Thyroid gland (tissue), 4 donors: ENCODE data around the gene DAPK3. TPM values are rescaled to one million over a fixed set of nuclear protein-coding genes. Genes with fewer than 3 reads are reported as not detected.
"Not testable (repeated sequence)": the region's sequence is repeated elsewhere in the genome, so short reads cannot be mapped to it uniquely, and the experiment has no call there.

Experiments
- DNase-seq, 2 donors: peaks; one replicate each; pipeline ENCODE4 v3.0.0-alpha.2; 2019
- H3K27ac ChIP-seq, 3 donors: fragments of 200-600 bp; sonication (generic); 1 replicate in 2 of 3; 2 replicates in 1 of 3; pipeline ENCODE4 v1.5.1; 2016 to 2019; ENCODE audit warnings: mild to moderate bottlenecking in 1 of 3, moderate library complexity in 1 of 3
- H3K27me3 ChIP-seq: fragments of 200-600 bp; sonication (generic); one replicate; pipeline ENCODE4 v1.5.1; 2019
- H3K36me3 ChIP-seq, 2 donors: fragments of 200-600 bp; sonication (generic); one replicate each; pipeline ENCODE4 v1.5.1; 2016 to 2019
- H3K4me1 ChIP-seq, 2 donors: fragments of 200-600 bp; sonication (generic); one replicate each; pipeline ENCODE4 v1.5.1; 2017 to 2019
- H3K4me3 ChIP-seq, 3 donors: fragments of 200-600 bp; sonication (generic); replicated peaks in 1 of 3; 1 replicate in 2 of 3; 2 replicates in 1 of 3; pipeline ENCODE4 v1.5.1; 2016; ENCODE audit warnings: mild to moderate bottlenecking in 1 of 3
- H3K9me3 ChIP-seq: fragments of 200-600 bp; sonication (generic); one replicate; pipeline ENCODE4 v1.5.1; 2017
- POLR2A ChIP-seq, 2 donors: fragments of 450-650 bp; IDR thresholded peaks; one replicate each; pipeline ENCODE4 v1.6.1; 2017; ENCODE audit warnings: antibody characterized with exemption in 2 of 2, mild to moderate bottlenecking in 2 of 2, moderate library complexity in 1 of 2
- WGBS, 2 donors: methylation state at CpG; one replicate each; pipeline ENCODE4 v1.1.5; 2017; 5-methylcytosine and 5-hydroxymethylcytosine counted together
- intact Hi-C: fragments of 100-400 bp; cut with DNase I; formaldehyde crosslinking; loops from one replicate; pipeline ENCODE4 v1.15.1; 2023
- total RNA-seq, 4 donors: library from RNA; depleted of rRNA; stranded (reverse); fragments of >200 nt; gene quantifications; one replicate each; pipeline ENCODE4 v1.2.3, GENCODE V29; 2016
- TF ChIP-seq, protein P1 (sequence below), 6 experiments: fragments of 200-600 bp in 3 of 6; fragments of 450-650 bp in 3 of 6; sonication (generic) in 3 of 6; IDR thresholded peaks; one replicate each; pipeline ENCODE4 v1.5.1; 2016 to 2019; ENCODE audit warnings: antibody characterized with exemption in 6 of 6, mild to moderate bottlenecking in 2 of 6, inconsistent platforms in 1 of 6, moderate library complexity in 1 of 6

The DAPK3 gene
- total RNA-seq, 4 donors from 2014 or later = 29.6 to 61.7 (median 40.3) TPM

- Histone ChIP-seq H3K4me3 (no peak overlapping the region), H3K36me3 (no peaks in the 10 kb centered on the region), H3K27ac (no peak overlapping the region), H3K4me1 (no peaks in the 10 kb centered on the region), H3K27me3 (no peaks in the 10 kb centered on the region), H3K9me3 (no peaks in the 10 kb centered on the region)
- WGBS, 2 donors = 52 to 54% methylated on average over 18 to 19 of the region's 41 CpGs
- intact Hi-C loops = no loop called here
- DNase-seq = no peak
- no peak for TF ChIP-seq POLR2A (IDR thresholded peaks at IDR 0.05)
- TF ChIP-seq, protein P1, sequence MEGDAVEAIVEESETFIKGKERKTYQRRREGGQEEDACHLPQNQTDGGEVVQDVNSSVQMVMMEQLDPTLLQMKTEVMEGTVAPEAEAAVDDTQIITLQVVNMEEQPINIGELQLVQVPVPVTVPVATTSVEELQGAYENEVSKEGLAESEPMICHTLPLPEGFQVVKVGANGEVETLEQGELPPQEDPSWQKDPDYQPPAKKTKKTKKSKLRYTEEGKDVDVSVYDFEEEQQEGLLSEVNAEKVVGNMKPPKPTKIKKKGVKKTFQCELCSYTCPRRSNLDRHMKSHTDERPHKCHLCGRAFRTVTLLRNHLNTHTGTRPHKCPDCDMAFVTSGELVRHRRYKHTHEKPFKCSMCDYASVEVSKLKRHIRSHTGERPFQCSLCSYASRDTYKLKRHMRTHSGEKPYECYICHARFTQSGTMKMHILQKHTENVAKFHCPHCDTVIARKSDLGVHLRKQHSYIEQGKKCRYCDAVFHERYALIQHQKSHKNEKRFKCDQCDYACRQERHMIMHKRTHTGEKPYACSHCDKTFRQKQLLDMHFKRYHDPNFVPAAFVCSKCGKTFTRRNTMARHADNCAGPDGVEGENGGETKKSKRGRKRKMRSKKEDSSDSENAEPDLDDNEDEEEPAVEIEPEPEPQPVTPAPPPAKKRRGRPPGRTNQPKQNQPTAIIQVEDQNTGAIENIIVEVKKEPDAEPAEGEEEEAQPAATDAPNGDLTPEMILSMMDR (IDR thresholded peaks at IDR 0.05) = no peak
Measured at GRCh38 chr19:3950871-3951861, 19.7 kb downstream of the DAPK3 start.

GRCh38 chr19:3949997-3950859 lies 20.7 kb downstream of the DAPK3 start:
- 26 to 58% methylated on average over 6 to 7 of the region's 20 CpGs for WGBS, 2 donors
- H3K27ac ChIP-seq = no peak overlapping the region
- no peak overlapping the region for H3K4me3 ChIP-seq
- DNase-seq = no peak
- H3K36me3 ChIP-seq = no peaks in the 10 kb centered on the region
- TF ChIP-seq POLR2A (IDR thresholded peaks at IDR 0.05) = no peak
- TF ChIP-seq, protein P1 (IDR thresholded peaks at IDR 0.05) = no peak
- H3K27me3 ChIP-seq = no peaks in the 10 kb centered on the region
- intact Hi-C loops = no loop called here
- H3K9me3 ChIP-seq = no peaks in the 10 kb centered on the region
- no peaks in the 10 kb centered on the region for H3K4me1 ChIP-seq

DNA sequence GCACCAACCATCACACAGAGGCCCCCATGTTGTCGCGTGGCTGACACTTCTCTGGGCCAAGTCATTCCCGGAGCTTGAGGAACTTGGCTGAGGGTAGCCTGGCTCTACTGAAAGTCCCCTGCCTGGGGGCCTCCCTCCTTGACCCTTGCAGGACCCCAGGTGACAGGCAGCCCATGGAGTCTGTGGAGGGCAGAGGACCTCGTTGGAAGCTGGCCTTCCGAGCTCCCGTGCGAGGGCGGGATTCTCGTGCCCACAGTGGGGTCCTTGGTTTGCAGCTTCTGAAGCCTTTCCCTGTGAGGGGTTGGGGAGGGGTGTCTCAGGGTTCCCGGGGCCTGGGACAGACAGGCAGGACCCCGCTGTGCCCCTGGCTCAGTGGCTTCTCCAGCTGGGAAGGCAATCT lies 21.6 kb downstream of the DAPK3 start:
- no peak overlapping the region for H3K27ac ChIP-seq
- H3K36me3 ChIP-seq = no peaks in the 10 kb centered on the region

GRCh38 chr19:3947316-3947933 lies 23.5 kb downstream of the DAPK3 start:
- DNase-seq, H3K36me3 ChIP-seq, H3K4me1 ChIP-seq, H3K27me3 ChIP-seq, H3K4me3 ChIP-seq, intact Hi-C loops, H3K27ac ChIP-seq, H3K9me3 ChIP-seq: not testable (repeated sequence)
- WGBS, 2 donors = 88 to 89% methylated on average over 15 of the region's 15 CpGs

More for the DNA sequence above, 21.6 kb downstream of the DAPK3 start:
- Histone ChIP-seq H3K27me3 (no peaks in the 10 kb centered on the region), H3K4me3 (no peak overlapping the region), H3K4me1 (no peaks in the 10 kb centered on the region), H3K9me3 (no peaks in the 10 kb centered on the region)
- no peak for TF ChIP-seq POLR2A (IDR thresholded peaks at IDR 0.05)
- TF ChIP-seq, protein P1 (IDR thresholded peaks at IDR 0.05) = no peak
- intact Hi-C loops = no loop called here
- no peak for DNase-seq
- 61 to 83% methylated on average over 3 to 8 of the region's 11 CpGs for WGBS, 2 donors

DNA sequence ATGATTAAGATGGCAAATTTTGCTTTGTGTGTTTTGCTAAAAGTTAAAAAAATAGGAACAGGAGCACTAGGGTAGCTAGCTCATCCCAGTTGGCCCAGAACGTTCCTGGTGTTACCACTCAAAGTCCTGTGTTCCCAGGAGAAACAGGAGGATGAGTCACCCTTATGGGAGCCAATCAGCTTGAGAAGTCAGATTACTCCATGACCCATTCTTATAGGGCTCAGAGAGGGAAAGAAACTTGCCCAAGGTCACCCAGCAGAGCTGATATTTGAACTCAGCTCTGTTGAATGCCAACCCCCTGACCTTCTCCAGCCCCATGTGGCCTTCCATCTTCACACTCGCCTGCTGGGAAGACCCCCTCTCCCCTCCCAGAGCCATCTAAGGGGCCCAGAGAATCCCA lies 25.1 kb downstream of the DAPK3 start:
- intact Hi-C loops = no loop called here
- Histone ChIP-seq H3K9me3 (no peaks in the 10 kb centered on the region), H3K27me3 (no peaks in the 10 kb centered on the region), H3K27ac (no peak overlapping the region), H3K4me3 (no peak overlapping the region), H3K4me1 (no peaks in the 10 kb centered on the region), H3K36me3 (no peaks in the 10 kb centered on the region)
- TF ChIP-seq POLR2A (IDR thresholded peaks at IDR 0.05) = no peak
- TF ChIP-seq, protein P1 (IDR thresholded peaks at IDR 0.05) = no peak
- DNase-seq = no peak
- 42% methylated on average over 2 of the region's 2 CpGs for WGBS, 2 donors
